HG03521 (cell line): Measurements from ENCODE around the gene AHSG.
A peak's percentile ranks its signal among the peaks of the same experiment; 100 is the strongest.

ENCODE experiments used
- ATAC-seq: cut with Tn5 transposase; IDR thresholded peaks from one replicate; pipeline ENCODE4 v1.9.1; 2021; ENCODE audit warnings: mild to moderate bottlenecking, moderate library complexity; ENCODE audit not compliant: unreplicated experiment

AHSG gene

DNA sequence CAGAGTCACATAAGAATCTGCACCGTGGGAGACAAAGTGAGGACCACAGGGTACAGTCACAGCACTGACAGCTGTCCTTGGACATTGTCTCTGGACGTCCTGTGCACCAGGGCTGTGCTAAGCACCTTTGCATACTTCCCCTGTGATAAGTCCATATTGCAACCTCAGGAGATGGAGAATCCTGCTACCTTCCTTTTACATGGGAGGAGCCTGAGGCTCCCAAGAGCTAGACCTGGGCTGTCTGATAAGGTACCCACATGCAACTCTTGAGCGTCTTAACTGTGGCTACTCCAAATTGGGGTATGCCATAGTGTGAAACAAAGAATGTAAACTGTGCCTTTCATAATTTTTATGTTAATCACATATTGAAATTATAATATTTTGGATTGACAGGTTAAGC lies 24.8 kb downstream of the AHSG start:
- ATAC-seq = no peak

DNA sequence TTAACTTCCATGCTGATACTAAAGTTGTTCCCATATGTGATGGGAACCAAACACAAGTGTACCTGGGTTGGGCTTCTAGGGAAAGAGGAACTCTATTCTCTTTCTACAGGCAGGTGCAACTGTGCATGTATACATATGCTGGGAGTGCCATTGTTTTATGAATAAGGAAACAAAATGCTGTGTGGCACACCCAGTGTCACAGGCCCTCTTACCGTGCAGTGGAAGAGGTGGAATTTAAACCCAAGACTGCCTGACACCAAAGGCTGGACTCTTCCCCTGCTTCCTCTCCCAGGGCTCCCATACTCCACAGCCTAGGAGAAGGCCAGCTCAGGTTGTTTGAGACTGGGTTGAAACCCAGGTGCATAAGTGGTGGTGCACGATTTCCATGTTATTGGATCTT lies 25.4 kb downstream of the AHSG start:
- ATAC-seq = no peak

DNA sequence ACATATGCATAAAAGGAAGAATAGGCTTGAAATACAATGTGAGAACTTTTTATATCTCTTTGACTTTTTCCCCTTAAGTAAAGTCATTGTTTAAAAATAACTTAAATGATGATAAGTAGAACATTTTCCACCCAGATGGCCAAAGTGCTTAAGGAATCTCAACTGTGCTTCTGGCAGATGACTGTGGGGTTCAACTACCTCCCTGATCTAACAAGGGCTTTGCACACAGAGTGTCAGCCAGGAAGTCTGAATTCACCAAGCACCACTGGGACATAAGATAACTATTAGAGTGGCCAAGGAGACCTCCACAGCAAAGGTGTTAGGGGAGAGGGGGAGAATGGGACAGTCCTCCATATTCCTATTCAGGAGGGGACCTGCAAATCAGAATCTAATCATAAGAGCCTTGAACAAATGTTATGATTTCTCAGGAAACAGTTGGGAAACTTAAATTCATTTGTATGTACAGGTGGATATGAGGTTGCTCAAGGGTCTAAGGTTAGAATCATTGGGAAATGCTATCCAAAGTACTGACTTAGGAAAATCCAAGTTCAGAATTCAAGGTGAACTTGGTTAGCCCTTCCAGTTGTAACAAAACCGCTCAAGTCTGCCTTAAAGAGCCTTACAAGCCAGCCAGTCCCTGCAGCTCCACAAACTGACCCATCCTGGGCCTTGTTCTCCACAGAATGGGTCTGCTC lies 27.1 kb downstream of the AHSG start, which contains the start of gene FETUB:
Gene FETUB (plus strand): TSS at position 622 of the 695 bp plus-strand sequence. CDS start 62 bp downstream, at position 684.
- ATAC-seq = no peak

DNA sequence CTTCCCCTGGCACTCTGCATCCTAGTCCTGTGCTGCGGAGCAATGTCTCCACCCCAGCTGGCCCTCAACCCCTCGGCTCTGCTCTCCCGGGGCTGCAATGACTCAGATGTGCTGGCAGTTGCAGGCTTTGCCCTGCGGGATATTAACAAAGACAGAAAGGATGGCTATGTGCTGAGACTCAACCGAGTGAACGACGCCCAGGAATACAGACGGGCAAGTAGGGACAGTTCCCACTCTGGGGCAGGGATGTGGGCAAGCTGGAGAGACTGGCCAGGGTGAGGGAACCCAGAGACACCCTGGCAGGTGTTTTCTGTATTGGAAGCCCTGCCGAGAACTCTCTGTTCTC lies 27.6 kb downstream of the AHSG start:
- ATAC-seq = no peak

DNA sequence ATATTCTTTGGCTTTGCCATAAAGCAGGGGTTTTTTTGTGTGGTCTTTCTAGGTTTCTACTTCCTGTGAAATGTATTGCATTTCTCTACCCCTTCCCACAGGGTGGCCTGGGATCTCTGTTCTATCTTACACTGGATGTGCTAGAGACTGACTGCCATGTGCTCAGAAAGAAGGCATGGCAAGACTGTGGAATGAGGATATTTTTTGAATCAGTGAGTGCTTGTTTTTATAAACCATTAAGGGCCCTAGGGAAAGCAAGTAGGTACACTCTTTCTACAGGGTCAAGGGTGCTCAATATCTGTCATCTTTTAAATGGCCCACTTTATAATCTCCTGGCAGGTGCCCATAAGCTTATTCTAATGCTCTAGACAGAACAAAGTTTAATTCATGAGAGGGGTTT lies 28.1 kb downstream of the AHSG start:
- ATAC-seq = no peak

DNA sequence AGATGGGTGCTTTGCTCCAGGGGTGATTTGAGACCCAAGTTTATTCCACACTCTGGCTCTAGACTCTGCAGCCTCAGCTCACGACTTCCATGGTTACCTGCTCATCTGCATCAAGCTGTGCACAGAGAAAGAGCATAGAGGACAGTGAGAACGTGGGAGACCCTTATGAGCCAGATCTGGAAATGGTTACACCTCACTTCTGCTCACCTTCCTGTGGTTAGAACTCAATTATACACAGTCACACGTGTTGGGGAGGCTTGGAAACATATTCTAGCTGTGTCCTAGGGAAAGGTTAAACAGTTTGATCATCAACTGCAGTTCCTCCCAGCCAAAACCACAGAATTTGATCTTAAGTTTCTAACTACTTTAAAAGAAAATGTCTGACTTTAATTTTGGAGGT lies 29.2 kb downstream of the AHSG start:
- ATAC-seq = no peak

DNA sequence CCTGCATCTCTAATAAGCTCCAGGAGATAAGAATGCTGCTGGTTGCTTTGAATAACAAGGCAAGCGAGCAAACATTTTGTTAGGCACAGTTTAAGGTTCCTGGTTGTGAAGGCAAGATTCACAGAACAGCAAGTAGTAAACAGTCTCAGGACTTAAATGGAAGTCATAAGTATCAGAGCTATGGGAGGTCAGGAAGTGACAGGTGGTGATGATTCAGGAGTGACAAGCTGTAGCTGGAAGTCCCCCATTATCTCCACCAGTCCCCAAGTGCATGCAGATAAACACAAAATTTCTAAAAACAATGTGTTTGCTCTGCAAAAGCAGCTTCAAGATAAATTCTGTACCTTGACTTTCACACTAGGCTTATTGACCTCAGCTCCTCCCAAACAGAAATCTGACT lies 30.6 kb downstream of the AHSG start:
- no peak for ATAC-seq

DNA sequence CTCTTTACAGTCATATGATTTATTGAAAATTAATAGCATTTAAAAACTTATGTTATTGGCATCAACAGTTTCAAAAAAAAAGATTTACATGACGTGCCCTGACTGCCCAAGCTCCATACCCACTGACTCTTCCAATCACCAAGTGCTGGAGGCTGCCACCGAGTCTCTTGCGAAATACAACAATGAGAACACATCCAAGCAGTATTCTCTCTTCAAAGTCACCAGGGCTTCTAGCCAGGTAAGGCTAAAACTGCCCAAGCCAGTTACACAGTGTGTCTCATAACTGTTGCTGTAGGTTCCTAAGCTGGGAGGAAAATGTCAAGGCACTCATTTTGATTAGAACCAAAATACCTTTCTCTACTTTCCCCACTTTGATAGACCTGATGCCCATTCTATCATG lies 31.8 kb downstream of the AHSG start:
- ATAC-seq = no peak

DNA sequence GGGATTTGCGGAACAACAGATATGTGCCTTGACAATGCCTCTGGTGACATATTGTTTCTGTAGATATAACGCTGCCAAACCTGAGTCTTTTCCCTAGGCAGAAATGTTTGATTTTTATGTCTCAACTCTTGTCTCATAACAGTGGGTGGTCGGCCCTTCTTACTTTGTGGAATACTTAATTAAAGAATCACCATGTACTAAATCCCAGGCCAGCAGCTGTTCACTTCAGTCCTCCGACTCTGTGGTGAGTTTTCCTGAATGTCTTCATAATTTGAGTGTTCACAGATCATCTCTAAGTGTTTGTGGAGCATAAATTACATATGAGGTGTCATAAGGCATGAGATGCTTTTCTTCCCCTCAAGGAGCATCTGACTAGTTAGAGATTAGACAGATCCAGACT lies 33.2 kb downstream of the AHSG start:
- ATAC-seq = no peak

DNA sequence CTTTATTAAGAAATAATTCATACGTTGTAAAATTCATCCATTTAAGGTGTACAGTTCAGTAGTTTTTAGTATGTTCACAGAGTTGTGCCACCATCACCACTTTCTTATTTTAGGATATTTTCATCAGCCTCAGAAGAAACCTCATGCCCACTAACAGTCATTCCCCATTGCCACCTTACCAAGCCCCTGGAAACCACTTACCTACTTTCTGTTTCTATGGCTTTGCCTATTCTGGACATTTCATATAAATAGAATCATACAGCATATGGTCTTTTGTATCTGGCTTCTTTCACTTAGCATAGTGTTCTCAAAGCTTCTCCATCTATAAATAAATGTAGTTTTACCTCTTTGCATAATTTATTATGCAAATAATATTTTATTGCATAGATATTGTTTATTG lies 34.0 kb downstream of the AHSG start:
- ATAC-seq = no peak

DNA sequence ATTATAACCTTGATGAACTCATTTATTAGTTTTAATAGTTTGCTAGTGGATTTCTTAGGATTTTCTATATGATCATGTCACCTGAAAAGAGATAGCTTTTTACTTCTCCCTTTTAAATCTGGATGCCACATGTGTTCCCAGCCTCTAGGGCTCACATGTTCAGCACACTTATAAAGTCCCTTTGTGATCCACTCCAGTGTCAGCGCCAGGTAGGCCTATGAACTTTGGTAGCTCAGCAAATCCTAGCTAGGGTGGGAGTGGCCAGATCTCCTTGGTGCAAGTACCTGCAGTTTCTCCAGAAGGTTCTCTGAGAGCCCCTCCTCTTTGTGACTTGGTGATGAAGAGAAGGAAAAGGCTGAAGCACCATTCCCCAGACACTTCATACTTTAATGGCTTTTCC lies 36.0 kb downstream of the AHSG start:
- ATAC-seq = no peak

DNA sequence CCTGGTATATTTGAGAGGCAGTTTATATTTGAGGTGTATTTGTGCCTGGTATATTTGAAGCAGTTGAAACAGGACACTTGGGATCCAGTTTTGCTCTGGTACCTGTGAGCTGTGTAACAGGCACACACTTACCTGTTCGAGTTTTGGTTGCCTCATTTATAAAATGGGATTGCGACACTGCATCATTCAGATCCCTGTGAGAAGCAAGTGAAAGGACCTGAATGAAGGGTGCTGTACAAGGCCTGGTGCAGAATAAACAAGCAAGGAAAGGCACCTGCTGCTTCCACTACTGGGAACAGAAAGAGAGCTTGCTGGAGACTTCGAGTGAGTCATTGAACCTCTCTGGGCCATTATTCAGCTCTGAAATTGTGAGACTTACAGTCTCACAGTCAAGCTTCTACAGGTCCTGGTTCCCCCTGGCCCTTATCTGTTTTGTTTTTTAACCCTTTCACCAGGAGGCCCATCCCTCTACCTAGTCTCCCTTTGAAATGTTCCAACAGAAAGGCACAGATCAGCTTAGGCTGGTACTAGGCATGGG lies 38.9 kb downstream of the AHSG start:
- no peak for ATAC-seq

DNA sequence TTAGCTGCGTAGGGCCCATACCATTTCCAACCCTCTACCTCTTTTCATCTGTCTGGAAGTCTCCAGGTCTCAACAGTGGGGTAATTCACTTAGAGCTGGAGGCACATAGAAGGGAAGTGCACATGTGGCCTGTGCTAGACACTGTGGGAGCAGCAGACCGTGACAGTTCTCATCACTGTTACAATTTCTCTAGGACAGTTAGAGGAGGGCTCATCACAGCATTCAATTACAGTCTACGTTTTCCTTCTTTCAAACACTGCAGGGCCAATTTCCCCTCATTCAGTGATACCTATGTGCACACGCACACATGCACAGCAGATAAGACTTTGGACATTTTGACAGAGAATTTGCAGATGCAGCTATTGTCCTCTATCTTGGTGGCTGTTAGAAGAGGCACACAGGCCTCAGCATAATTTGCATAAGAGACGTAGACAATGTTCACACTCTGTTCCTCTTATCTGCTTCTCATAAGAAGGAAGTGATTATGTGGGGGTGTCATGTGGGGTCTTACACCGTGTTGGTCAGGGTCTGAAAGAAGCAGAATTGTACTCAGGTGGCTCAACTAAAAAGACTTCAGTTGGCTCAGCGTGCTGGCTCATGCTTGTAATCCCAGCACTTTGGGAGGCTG lies 40.3 kb downstream of the AHSG start:
- ATAC-seq = peak; percentile 87

DNA sequence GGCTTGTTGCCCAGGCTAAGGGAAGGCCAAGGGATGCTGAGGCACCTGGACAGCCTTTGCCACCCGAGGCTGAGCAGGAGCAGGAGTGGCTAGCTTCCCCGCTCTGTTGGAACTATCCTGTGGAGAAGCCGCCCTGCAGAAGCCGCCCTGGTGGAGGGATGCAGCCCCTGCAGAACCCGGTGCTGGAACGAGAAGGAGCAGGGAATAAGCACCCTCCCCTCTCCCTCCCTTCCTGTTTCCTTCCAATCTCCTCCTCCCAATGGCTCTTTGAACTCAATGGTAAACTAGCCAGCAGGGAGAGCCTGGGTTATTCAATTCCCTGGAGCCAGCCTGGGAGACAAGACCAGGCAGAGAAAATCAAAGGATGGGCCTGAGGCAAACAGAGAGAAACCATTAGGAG lies 41.1 kb downstream of the AHSG start:
- ATAC-seq = no peak

DNA sequence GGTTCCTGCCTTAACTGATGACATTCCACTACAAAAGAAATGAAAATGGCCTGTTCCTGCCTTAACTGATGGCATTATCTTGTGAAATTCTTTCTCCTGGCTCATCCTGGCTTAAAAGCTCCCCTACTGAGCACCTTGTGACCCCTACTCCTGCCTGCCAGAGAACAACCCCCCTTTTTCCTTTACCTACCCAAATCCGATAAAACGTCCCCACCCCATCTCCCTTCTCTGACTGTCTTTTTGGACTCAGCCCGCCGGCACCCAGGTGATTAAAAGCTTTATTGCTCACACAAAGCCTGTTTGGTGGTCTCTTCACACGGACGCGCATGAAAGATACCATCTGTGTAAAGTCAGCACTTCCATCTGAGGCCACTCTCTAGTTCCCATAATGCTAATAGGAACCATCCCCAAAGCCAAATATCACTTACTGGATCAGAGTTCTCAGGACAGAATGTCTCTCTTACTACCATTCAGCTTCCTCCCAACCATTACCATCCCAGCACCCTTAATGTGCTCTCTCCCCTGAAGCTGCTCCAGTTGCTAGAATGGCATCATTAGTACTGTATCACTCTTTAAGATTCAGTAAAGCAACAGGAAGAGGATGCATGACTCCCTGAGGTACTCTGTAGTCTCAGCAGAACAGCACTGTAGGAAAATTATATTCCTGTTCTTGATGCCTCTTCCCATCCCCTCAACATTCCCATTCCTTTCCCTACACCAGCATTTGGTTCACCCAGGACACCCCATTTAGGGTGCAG lies 50.7 kb downstream of the AHSG start:
- no peak for ATAC-seq

DNA sequence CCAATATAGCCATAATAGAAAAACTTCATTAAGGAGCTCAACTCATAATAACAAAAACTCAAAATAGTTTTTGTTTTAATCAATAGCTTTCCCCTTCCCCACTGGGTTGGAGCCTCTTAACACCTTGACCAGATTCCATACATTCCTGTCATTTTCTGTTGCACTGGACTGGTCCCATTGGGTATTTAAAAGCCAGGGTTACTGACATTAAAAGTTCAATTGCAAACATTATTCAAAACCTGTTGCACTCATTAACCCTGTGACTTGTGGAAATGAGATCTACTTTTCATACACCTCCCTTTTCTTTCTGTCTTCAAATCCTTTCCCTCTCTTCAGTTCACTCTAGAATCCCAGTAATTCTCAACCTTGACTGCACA lies 51.2 kb downstream of the AHSG start:
- no peak for ATAC-seq

DNA sequence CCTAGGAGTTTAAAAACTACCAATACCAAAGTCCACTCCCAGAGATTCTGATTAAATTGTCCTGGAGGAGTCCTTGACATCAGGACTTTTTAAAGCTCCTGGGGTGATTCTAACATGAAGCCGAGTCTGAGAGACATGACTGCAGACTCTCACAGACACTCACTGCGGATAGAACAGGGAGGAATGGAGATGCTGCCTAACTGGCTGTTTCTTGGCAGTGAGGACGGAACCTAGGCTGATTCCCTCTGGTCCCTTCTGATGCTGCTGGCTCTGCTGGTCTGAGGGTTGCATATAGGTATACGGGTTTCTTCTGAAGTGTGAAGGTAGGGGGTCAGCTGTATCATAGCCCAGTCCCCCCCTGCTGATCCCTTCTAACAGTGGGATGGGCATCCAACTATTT lies 51.6 kb downstream of the AHSG start:
- no peak for ATAC-seq

DNA sequence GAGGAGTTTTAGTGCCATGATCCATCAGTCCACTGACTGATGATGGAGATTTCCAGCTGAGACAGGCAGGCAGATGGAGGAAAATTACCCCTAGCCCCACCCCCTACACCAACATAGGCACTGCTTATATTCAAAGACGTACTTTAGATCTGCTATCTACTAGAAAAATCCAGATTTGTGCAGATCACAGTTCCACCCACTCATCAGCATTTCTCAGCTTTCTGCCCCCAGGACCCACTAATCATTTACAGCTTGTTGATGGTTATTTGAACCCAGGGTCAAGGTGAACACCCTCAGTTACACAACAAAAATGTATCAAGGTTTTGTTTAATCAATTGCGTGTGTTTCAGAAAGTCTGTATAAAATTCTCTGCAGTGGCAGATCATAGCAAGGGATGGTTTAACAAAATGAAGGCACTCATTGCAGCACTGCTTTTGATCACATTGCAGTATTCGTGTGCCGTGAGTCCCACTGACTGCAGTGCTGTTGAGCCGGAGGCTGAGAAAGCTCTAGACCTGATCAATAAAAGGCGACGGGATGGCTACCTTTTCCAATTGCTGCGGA lies 52.8 kb downstream of the AHSG start, which contains the start of gene HRG:
Gene HRG (plus strand): TSS at position 390 of the 564 bp plus-strand sequence. CDS start 18 bp downstream, at position 408.
- ATAC-seq = no peak

DNA sequence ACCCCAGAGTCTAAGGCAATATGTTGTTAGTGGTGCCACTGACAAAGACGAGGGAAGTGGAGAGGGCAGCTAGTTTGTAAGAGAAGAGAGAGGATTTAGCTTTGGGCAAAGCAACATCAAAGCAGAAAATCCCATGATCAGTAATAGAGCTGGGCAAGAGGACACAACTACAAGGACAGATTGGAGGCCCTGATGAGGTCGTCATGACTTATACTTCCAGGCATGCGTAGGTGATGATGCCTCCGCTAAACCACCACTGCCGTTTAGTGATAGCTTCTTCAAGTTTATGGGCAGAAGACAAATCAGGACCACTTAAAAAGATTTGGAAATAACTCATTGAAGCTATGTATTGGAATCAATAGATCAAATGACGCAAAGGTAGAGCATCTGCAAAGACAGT lies 55.6 kb downstream of the AHSG start:
- ATAC-seq = no peak

DNA sequence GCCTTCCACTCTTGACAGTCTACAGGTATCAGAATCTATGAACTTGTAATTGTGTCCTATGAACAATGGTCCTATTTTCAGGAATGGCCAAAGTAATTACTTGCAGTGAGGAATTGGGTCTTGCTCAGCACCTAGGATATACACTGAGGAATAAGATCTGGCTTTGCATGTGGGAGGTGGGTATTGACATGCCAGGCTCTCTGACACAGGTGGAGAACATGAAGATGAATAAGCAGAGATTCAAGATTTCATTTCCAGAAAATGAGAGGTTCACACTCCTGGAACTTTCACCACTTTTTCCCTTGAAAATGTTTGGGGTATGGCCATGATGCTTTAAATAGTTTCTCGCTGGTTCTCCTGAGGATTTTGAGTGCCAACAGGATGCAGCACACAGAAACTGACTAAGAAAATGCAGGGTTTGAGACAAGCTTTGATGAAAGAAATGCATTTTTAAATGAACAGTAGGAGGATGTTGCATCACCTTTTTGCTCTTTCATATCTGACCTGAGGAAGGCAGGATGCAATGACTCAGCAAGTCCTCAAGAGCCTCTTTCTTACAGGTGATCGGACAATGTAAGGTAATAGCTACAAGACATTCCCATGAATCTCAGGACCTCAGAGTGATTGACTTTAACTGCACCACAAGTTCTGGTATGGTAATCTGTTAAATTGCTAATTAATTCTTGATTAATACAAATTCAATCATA lies 56.7 kb downstream of the AHSG start:
- no peak for ATAC-seq

DNA sequence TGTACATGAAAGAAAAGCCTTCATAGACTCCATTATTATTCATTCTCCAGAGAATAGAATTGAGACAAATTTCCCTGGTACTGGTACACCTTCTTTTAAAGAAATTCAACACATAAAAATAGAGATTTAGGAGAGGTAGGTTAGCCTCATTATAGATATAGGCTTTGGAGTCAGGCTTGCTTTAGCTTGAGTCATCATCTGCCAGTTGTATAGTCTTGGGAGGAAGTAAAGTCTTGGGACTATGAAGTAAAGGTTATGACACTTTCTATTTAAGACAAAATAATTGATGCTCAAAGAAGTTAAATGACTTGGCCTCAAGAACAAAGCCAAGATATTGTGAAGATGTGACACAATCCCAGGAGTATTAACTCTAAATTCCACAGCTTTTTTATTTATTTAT lies 57.3 kb downstream of the AHSG start:
- no peak for ATAC-seq
